RWPE2 (cell line): ENCODE measurements around the gene ELP6.
"Not testable (repeated sequence)": the region's sequence is repeated elsewhere in the genome, so short reads cannot be mapped to it uniquely, and the experiment has no call there.

Experiments
- ATAC-seq: fragments of 200-7000 bp; cut with Tn5 transposase; 3 replicates; pipeline ENCODE4 v1.9.1; 2021; ENCODE audit warnings: low read depth
- DNase-seq: peaks from one replicate; pipeline ENCODE4 v3.0.0-alpha.2; 2020; ENCODE audit warnings: low spot score
- H3K27ac ChIP-seq: fragments of 450-650 bp; 2 replicates; pipeline ENCODE4 v1.5.1; 2017; ENCODE audit warnings: mild to moderate bottlenecking; ENCODE audit not compliant: poor library complexity, severe bottlenecking
- H3K27me3 ChIP-seq: fragments of 250-450 bp; sonication (Bioruptor Pico); 2 replicates; pipeline ENCODE4 v1.5.1; 2021; ENCODE audit warnings: mild to moderate bottlenecking, moderate library complexity; ENCODE audit not compliant: insufficient read depth, poor library complexity, severe bottlenecking
- H3K36me3 ChIP-seq: fragments of 250-450 bp; sonication (Bioruptor Pico); 2 replicates; pipeline ENCODE4 v1.5.1; 2020; ENCODE audit warnings: low read depth, mild to moderate bottlenecking, moderate library complexity
- H3K4me1 ChIP-seq: fragments of 250-450 bp; sonication (Bioruptor Pico); 2 replicates; pipeline ENCODE4 v1.5.1; 2021; ENCODE audit warnings: mild to moderate bottlenecking, moderate library complexity; ENCODE audit not compliant: insufficient read depth, poor library complexity, severe bottlenecking
- H3K4me3 ChIP-seq: fragments of 250-450 bp; sonication (Bioruptor Pico); 2 replicates; pipeline ENCODE4 v1.5.1; 2021; ENCODE audit warnings: mild to moderate bottlenecking, moderate library complexity; ENCODE audit not compliant: severe bottlenecking
- H3K9me3 ChIP-seq: fragments of 250-450 bp; sonication (Bioruptor Pico); 2 replicates; pipeline ENCODE4 v1.5.1; 2021; ENCODE audit warnings: mild to moderate bottlenecking, moderate library complexity; ENCODE audit not compliant: severe bottlenecking
- TF ChIP-seq, protein P1 (sequence below): fragments of 450-650 bp; IDR thresholded peaks from one replicate; pipeline ENCODE4 v1.5.1; 2017; ENCODE audit warnings: mild to moderate bottlenecking, moderate library complexity; ENCODE audit not compliant: poor library complexity, severe bottlenecking

ELP6 gene

DNA sequence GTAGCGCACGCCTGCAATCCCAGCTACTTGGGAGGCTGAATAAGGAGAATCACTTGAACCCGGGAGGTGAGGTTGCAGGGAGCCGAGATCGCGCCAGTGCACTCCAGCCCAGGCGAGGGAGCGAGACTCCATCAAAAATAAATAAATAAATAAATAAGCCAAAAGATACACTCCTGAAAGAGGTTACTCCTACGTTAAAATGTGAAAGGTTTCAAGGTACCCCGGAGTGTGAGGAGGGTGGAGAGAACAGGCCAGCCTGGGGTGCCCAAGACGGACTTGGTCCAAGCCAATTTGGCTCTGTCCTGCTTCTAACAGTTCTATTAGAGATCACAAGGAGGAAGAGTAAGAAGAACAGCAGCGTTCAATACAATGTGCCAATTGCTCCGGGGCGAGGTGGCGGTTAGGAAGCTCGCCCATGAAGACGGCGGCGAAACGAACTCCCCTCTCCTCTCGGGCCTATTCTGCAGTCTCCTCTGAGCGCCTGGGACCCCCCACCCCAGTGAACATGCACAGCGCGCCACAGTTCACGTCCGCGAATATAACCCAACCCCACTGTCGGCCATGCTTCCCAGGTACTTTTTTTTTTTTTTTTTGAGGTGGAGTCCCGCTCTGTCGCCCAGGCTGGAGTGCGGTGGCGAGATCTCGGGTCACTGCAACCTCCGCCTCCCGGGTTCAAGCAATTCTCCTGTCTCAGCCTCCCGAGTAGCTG, 942 bp downstream of the ELP6 start:
- ATAC-seq (peak; percentile 2; the same call in 1 of the 3 replicates), DNase-seq (no peak)
- H3K36me3 ChIP-seq: peaks cover 31% of the 10 kb centered on the region
- no peaks in the 10 kb centered on the region for H3K4me1 ChIP-seq
- no peaks in the 10 kb centered on the region for H3K9me3 ChIP-seq
- H3K27ac ChIP-seq: peak overlapping the region; percentile 85
- TF ChIP-seq, protein P1, sequence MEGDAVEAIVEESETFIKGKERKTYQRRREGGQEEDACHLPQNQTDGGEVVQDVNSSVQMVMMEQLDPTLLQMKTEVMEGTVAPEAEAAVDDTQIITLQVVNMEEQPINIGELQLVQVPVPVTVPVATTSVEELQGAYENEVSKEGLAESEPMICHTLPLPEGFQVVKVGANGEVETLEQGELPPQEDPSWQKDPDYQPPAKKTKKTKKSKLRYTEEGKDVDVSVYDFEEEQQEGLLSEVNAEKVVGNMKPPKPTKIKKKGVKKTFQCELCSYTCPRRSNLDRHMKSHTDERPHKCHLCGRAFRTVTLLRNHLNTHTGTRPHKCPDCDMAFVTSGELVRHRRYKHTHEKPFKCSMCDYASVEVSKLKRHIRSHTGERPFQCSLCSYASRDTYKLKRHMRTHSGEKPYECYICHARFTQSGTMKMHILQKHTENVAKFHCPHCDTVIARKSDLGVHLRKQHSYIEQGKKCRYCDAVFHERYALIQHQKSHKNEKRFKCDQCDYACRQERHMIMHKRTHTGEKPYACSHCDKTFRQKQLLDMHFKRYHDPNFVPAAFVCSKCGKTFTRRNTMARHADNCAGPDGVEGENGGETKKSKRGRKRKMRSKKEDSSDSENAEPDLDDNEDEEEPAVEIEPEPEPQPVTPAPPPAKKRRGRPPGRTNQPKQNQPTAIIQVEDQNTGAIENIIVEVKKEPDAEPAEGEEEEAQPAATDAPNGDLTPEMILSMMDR: no peak
- H3K27me3 ChIP-seq: no peaks in the 10 kb centered on the region
- peak overlapping the region; percentile 68 for H3K4me3 ChIP-seq

DNA sequence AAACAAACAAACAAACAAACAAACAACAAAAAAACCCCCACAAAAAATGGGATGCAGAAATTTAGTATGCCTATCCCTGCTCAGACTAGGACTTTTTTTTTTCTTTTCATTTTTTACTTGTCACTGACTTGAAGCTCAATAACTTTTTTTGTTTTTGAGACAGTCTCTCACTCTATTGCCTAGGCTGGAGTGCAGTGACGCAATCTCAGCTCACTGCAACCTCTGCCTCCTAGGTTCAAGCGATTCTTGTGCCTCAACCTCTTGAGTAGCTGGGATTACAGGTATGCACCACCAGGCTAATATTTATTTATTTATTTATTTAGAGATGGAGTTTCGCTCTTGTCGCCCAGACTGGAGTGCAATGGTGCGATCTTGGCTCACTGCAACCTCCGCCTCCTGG, 8.2 kb downstream of the ELP6 start:
- DNase-seq, H3K27ac ChIP-seq, H3K27me3 ChIP-seq, H3K4me3 ChIP-seq, ATAC-seq, H3K9me3 ChIP-seq, H3K4me1 ChIP-seq: not testable (repeated sequence)
- peaks cover 68% of the 10 kb centered on the region for H3K36me3 ChIP-seq

DNA sequence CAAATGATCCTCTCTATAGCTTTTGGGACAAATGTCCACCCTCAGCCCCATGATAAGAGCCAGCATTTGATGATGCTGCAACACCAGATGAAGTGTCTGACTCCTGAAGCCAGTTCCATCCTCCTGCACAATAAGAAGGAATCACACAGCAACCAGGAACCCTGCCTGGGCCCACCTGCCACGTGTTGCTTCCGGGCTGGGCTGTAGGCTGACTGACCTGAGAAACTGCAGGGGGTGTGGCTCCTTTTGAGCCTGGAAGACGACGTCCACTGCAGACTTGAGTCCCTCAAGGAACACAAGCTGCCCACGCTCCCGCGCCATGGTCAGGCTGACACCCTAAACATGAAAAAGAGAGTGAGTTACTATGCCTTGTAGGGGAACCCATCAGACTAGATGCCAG, 9.4 kb downstream of the ELP6 start:
- H3K9me3 ChIP-seq: no peaks in the 10 kb centered on the region
- no peak overlapping the region for H3K4me3 ChIP-seq
- H3K27ac ChIP-seq: no peak overlapping the region
- ATAC-seq (no peak), DNase-seq (no peak)
- TF ChIP-seq, protein P1: no peak
- peaks cover 62% of the 10 kb centered on the region for H3K36me3 ChIP-seq
- H3K4me1 ChIP-seq: no peaks in the 10 kb centered on the region
- H3K27me3 ChIP-seq: no peaks in the 10 kb centered on the region

DNA sequence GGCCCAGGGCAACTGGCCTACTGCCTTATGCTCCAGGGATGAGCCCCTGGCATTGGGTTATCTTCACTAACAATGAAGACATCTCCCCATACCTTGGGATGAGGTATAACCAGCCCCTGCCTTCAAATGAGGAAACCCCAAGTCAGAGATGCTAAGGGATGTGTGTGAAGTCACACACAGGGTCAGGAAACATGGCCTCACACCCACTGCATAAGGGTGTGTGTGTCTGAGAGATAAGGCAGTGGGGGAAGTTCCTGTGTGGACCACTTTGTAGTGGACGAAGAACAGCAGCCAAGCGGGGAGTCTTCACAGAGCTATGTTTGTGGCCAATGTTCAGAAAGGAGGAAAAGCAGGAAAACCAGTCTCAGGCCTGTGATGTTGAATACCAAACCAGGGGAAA, 10.5 kb downstream of the ELP6 start:
- no peak overlapping the region for H3K4me3 ChIP-seq
- peaks cover 69% of the 10 kb centered on the region for H3K36me3 ChIP-seq
- no peaks in the 10 kb centered on the region for H3K27me3 ChIP-seq
- ATAC-seq (no peak), DNase-seq (no peak)
- no peaks in the 10 kb centered on the region for H3K9me3 ChIP-seq
- H3K27ac ChIP-seq: no peak overlapping the region
- TF ChIP-seq, protein P1: no peak
- no peaks in the 10 kb centered on the region for H3K4me1 ChIP-seq

DNA sequence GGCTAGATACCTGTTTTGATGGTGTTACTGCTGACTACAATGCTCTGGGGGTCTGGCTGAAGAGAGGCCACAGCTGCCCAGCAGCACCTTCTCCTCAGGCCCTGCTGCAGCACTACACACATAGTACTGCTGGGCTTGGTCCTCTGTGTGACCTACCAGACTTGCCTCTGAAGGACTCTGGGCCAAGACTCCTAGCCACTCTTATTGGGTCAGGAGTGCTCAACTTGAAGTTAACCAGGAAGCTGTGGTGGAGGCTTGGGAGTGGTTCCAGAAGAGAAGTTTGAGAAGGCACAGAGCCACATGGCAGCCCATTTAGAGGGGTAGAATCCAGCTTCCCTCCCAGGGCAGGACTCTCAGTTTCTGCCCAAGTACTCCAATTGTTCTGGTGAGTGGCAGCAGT, 16.6 kb downstream of the ELP6 start:
- H3K27me3 ChIP-seq: no peaks in the 10 kb centered on the region
- H3K4me3 ChIP-seq: no peak overlapping the region
- TF ChIP-seq, protein P1: no peak
- no peaks in the 10 kb centered on the region for H3K4me1 ChIP-seq
- no peak for ATAC-seq
- no peak overlapping the region for H3K27ac ChIP-seq
- DNase-seq: no peak
- peaks cover 50% of the 10 kb centered on the region for H3K36me3 ChIP-seq
- H3K9me3 ChIP-seq: no peaks in the 10 kb centered on the region
